GM10248 (cell line): ENCODE measurements around the gene SCARB2.

Experiments used
- CTCF ChIA-PET: fragments of 300-600 bp; sonication (Branson Sonifier 250); formaldehyde crosslinking; extraction: SDS; loops from one replicate; lab custom pipeline; 2021; ENCODE audit warnings: antibody characterized with exemption; lab: Yijun Ruan, JAX
- POLR2A ChIA-PET: fragments of 350-650 bp; sonication (Branson Sonifier 250); formaldehyde crosslinking; extraction: SDS; loops from one replicate; lab custom pipeline; 2020; ENCODE audit warnings: antibody characterized with exemption; lab: Yijun Ruan, JAX
- DNase-seq: peaks from one replicate; pipeline ENCODE4 v3.0.0; 2012; ENCODE audit errors: extremely low spot score
- TF ChIP-seq, protein P1 (sequence below): IDR thresholded peaks from 2 replicates; pipeline ENCODE4 v1.5.1; 2012; ENCODE audit warnings: mild to moderate bottlenecking, low read depth; ENCODE audit errors: extremely low read depth, missing control alignments, control extremely low read depth

SCARB2 gene

GRCh38 chr4:76147454-76148141 lies 66.0 kb downstream of the SCARB2 start:
- DNase-seq = peak; percentile 65
- POLR2A ChIA-PET = no interaction called here
- CTCF ChIA-PET = interaction anchor here (1.6 to 2.3 kb wide), 3 partner anchors 9 to 151 kb away, joined by 4 to 8 read pairs (median 6); no protein-coding TSS in a partner anchor
- TF ChIP-seq, protein P1, sequence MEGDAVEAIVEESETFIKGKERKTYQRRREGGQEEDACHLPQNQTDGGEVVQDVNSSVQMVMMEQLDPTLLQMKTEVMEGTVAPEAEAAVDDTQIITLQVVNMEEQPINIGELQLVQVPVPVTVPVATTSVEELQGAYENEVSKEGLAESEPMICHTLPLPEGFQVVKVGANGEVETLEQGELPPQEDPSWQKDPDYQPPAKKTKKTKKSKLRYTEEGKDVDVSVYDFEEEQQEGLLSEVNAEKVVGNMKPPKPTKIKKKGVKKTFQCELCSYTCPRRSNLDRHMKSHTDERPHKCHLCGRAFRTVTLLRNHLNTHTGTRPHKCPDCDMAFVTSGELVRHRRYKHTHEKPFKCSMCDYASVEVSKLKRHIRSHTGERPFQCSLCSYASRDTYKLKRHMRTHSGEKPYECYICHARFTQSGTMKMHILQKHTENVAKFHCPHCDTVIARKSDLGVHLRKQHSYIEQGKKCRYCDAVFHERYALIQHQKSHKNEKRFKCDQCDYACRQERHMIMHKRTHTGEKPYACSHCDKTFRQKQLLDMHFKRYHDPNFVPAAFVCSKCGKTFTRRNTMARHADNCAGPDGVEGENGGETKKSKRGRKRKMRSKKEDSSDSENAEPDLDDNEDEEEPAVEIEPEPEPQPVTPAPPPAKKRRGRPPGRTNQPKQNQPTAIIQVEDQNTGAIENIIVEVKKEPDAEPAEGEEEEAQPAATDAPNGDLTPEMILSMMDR = no peak

DNA sequence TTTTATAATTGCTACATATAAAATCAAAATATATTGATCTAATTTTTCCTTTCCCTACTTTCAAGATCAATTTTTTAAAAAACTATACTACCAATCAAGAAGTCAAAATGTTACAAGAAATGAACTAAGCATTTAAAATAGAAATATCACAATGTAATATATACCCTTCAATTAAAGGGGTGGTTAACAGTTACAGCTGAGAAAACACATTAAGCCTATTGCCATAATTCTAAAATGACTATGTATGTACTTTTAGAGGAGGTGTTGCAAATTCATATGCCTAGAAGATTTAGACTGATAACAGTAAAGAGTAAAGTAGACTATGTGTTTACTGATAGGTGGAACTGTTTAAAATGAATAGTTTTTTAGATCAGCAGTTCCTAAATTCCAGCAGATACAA lies 69.1 kb downstream of the SCARB2 start:
- POLR2A ChIA-PET = no interaction called here
- DNase-seq = no peak
- TF ChIP-seq, protein P1 = no peak
- CTCF ChIA-PET = no interaction called here

DNA sequence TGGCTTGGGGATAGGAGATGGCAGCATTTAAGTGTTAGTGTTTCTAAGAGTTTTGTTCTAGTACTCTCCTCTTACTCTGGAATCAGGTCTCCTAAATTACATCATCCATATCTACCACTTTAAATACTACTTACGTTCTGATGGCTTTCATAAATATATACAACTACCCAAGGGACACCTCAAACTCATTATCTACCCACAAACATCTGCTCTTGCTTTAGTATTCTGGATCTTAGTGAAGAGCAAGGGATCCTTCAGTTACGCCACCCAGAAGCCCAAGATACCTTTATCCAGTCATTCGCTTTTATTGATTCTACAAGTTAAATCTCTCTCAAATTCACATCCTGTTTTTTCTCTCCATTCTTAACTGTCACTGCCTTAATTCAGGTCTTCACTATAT lies 72.4 kb downstream of the SCARB2 start:
- TF ChIP-seq, protein P1 = no peak
- CTCF ChIA-PET = interaction anchor here (1.1 to 1.5 kb wide), 3 partner anchors 9 to 16 kb away, joined by 3 to 4 read pairs (median 4); no protein-coding TSS in a partner anchor
- POLR2A ChIA-PET = no interaction called here
- DNase-seq = no peak

DNA sequence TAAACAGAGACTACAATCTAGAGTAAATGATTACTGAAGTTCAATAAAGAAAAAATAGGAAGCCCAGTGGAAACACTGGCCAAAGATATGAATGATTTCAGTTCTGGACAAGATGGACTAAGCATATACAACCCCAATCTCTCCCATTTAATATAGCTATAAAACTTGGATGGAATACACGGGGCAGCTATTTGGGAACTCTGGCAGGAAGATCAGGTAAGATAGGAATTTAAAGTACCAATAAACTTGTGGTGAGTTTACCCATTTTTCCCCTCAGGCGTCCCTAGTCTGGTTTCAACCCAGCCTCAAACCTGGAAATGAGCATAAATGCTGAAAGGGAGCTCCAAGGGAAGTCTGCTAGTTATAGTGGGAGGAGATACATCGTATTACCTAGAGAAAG lies 85.9 kb downstream of the SCARB2 start:
- ChIA-PET POLR2A (no interaction called here), CTCF (no interaction called here)
- no peak for DNase-seq
- TF ChIP-seq, protein P1 = no peak

DNA sequence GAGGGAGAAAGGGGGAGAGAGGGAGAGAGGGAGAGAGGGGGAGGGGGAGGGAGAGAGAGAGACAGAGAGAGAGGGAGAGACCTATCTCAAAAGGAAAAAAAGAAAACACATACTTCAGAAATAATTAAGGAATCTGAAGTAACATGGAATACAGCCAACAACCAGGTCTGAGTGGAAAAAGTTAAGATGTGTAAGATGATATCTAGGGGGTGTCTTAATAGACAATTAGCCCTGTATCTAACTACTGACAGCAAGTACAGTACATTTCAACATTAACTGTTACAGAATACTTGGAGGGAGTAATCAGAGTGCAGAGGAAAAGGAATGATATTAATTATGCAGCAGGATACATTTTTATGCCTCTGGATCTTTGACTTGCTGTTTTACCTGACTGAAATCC lies 87.8 kb downstream of the SCARB2 start:
- DNase-seq = no peak
- ChIA-PET CTCF (no interaction called here), POLR2A (no interaction called here)
- TF ChIP-seq, protein P1 = no peak

DNA sequence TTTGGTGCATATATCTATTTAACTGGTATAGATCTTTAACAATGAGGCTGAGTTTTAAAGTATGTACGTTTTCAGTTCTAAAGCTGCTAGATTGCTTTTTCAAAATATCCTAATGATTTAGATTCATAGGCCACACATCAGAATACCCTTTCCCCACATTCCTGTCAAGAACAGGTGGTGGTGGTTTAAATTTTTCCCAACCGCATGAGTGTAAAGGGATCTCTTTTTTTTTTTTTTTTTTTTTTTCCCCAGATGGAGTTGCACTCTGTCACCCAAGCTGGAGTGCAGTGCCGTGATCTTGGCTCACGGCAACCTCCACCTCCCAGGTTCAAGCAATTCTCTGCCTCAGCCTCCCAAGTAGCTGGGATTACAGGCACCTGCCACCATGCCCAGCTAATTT lies 93.4 kb downstream of the SCARB2 start:
- TF ChIP-seq, protein P1 = no peak
- CTCF ChIA-PET = interaction anchor here (1.2 to 2.2 kb wide), 3 partner anchors 12 to 204 kb away, joined by 3 to 9 read pairs (median 6); no protein-coding TSS in a partner anchor
- POLR2A ChIA-PET = no interaction called here
- no peak for DNase-seq

- CTCF ChIA-PET = interaction anchor here (1.3 kb wide), 1 partner anchor 11 kb away, joined by 3 read pairs; no protein-coding TSS in a partner anchor
- POLR2A ChIA-PET = no interaction called here
- TF ChIP-seq, protein P1 = no peak
- DNase-seq = no peak
Measured at GRCh38 chr4:76117536-76117935, 96.1 kb downstream of the SCARB2 start.
